HepG2 (cell line): Measurements from ENCODE around the gene SYPL1. TPM values are rescaled to one million over a fixed set of nuclear protein-coding genes. Genes with fewer than 3 reads are reported as not detected.

ENCODE experiments used
- ATAC-seq: fragments of 200-7000 bp; cut with Tn5 transposase; 3 replicates; pipeline ENCODE4 v1.9.1; 2020; ENCODE audit warnings: mild to moderate bottlenecking, moderate library complexity
- BruUV-seq: library from RNA; stranded (reverse); fragments of 400-500 nt; replicated peaks from 2 replicates; lab custom pipeline; 2021; lab: Mats Ljungman, UMichigan
- CTCF ChIA-PET: fragments of 300-600 bp; formaldehyde crosslinking; extraction: SDS; loops from one replicate; lab custom pipeline; 2021; ENCODE audit warnings: low total read pairs, inconsistent platforms, low intra/inter-chr PET ratio; lab: Yijun Ruan, JAX
- POLR2A ChIA-PET: fragments of 350-600 bp; sonication (Branson Sonifier 250); formaldehyde crosslinking; loops from one replicate; lab custom pipeline; 2020; ENCODE audit warnings: antibody characterized with exemption, inconsistent platforms; lab: Yijun Ruan, JAX
- DNase-seq: peaks from one replicate; pipeline ENCODE4 v3.0.0-alpha.2; 2015; ENCODE audit warnings: low spot score
- FAIRE-seq: peaks from 3 replicates; lab custom pipeline; 2011; peaks lifted over from hg19 to GRCh38; lab: Jason Lieb, UNC
- H2AFZ ChIP-seq: one replicate; pipeline ENCODE4 v1.6.1; 2011; ENCODE audit warnings: low read length, inconsistent platforms
- H3K27ac ChIP-seq: fragments of 300-600 bp; 3 replicates; pipeline ENCODE4 v1.8.0; 2011; ENCODE audit warnings: mixed run types, mild to moderate bottlenecking, mixed read lengths, low read length, inconsistent platforms; ENCODE audit not compliant: insufficient read depth; ENCODE audit errors: extremely low read length
- H3K27me3 ChIP-seq, 2 experiments: fragments of 200-600 bp in 1 of 2; 2 replicates in 1 of 2; 3 replicates in 1 of 2; pipeline versions ENCODE4 v1.6.0 to v1.8.0; 2011; ENCODE audit warnings: low read length in 2 of 2, mild to moderate bottlenecking in 2 of 2, moderate library complexity in 2 of 2, inconsistent platforms in 1 of 2; ENCODE audit not compliant: insufficient read depth in 2 of 2, control insufficient read depth in 1 of 2
- H3K36me3 ChIP-seq, 2 experiments: fragments of 200-600 bp in 1 of 2; replicated peaks in 1 of 2; 2 replicates in 1 of 2; 3 replicates in 1 of 2; pipeline versions ENCODE4 v1.5.1 to v1.8.0; 2011; ENCODE audit warnings: low read length in 2 of 2, inconsistent platforms in 1 of 2; ENCODE audit not compliant: insufficient read depth in 2 of 2, control insufficient read depth in 1 of 2
- H3K4me1 ChIP-seq: 2 replicates; pipeline ENCODE4 v1.5.1; 2012; ENCODE audit warnings: low read length, inconsistent platforms; ENCODE audit not compliant: insufficient read depth
- H3K4me2 ChIP-seq: 2 replicates; pipeline ENCODE4 v1.6.0; 2011; ENCODE audit warnings: low read depth, low read length, inconsistent platforms
- H3K4me3 ChIP-seq, 3 experiments: fragments of 200-600 bp in 1 of 3; sonication (generic), shearing (Covaris generic) in 1 of 3; replicated peaks in 1 of 3; 2 replicates each; pipeline ENCODE4 v1.5.1; 2011 to 2016; ENCODE audit warnings: low read length in 3 of 3, inconsistent platforms in 2 of 3, low read depth in 2 of 3, mild to moderate bottlenecking in 2 of 3, control low read depth in 1 of 3, mixed read lengths in 1 of 3; ENCODE audit not compliant: insufficient read depth in 1 of 3
- H3K79me2 ChIP-seq: one replicate; pipeline ENCODE4 v1.6.1; 2011; ENCODE audit warnings: low read length, inconsistent platforms; ENCODE audit not compliant: insufficient read depth
- H3K9ac ChIP-seq: 2 replicates; pipeline ENCODE4 v1.6.0; 2011; ENCODE audit warnings: mild to moderate bottlenecking, low read depth, low read length, inconsistent platforms; ENCODE audit not compliant: insufficient read depth
- H3K9me3 ChIP-seq: 2 replicates; pipeline ENCODE4 v1.5.1; 2012; ENCODE audit warnings: mild to moderate bottlenecking, low read length
- H4K20me1 ChIP-seq: 2 replicates; pipeline ENCODE4 v1.6.0; 2011; ENCODE audit warnings: inconsistent platforms, mild to moderate bottlenecking, low read length, moderate library complexity; ENCODE audit not compliant: insufficient read depth
- CCAR2 ChIP-seq: fragments of 200-400 bp; formaldehyde crosslinking; optimal IDR thresholded peaks from 2 replicates; pipeline ENCODE3; 2018; ENCODE audit warnings: low read depth, mild to moderate bottlenecking, low read length, moderate library complexity
- RELA ChIP-seq: sonication (generic); formaldehyde crosslinking; IDR thresholded peaks from 2 replicates; pipeline ENCODE4 v1.4.0; 2020; ENCODE audit warnings: missing genetic modification reagents
- SRY ChIP-seq: sonication (generic); formaldehyde crosslinking; IDR thresholded peaks from 2 replicates; pipeline ENCODE4 v1.8.0; 2022; ENCODE audit warnings: mild to moderate bottlenecking, missing genetic modification reagents
- ZNF232 ChIP-seq: sonication (generic); formaldehyde crosslinking; IDR thresholded peaks from 2 replicates; pipeline ENCODE4 v1.4.0; 2020; ENCODE audit warnings: missing genetic modification reagents, borderline replicate concordance
- WGBS: methylation state at CpG from one replicate; pipeline ENCODE4 v1.1.6; 2017; ENCODE audit warnings: low lambda C conversion rate; 5-methylcytosine and 5-hydroxymethylcytosine counted together
- in situ Hi-C: cut with HindIII; loops from 2 replicates; pipeline ENCODE4 v1.10.0; 2017; ENCODE audit warnings: low pct_unique_long_range_greater_than_20kb; ENCODE audit not compliant: extremely low pct_ligation_motif_present
- intact Hi-C: fragments of 100-400 bp; cut with micrococcal nuclease; formaldehyde crosslinking; loops from one replicate; pipeline ENCODE4 v1.10.0; 2022; ENCODE audit not compliant: unreplicated experiment
- polyA plus RNA-seq, 8 experiments: library from polyadenylated mRNA; depleted of rRNA in 3 of 8; stranded (reverse) in 7 of 8; unstranded in 1 of 8; fragments of >200 nt; fragmentation: Illumina TruSeq in 4 of 8; extraction: Trizol in 4 of 8; gene quantifications; 2 replicates each; pipeline versions ENCODE4 v1.2.1 to v1.2.3, GENCODE V29; 2011 to 2016; ENCODE audit warnings: low read depth in 4 of 8, missing spikeins in 1 of 8, mixed read lengths in 1 of 8; ENCODE audit not compliant: insufficient read depth in 1 of 8
- total RNA-seq, 5 experiments: library from RNA; depleted of rRNA; stranded (reverse); fragments of >200 nt; fragmentation: Illumina TruSeq; extraction: Trizol; gene quantifications; 2 replicates each; pipeline ENCODE4 v1.2.3, GENCODE V29; 2016; ENCODE audit warnings: low read depth in 1 of 5
- TF ChIP-seq, protein P1 (sequence below): IDR thresholded peaks from 2 replicates; pipeline ENCODE4 v1.6.1; 2016; ENCODE audit warnings: control low read depth
- TF ChIP-seq, protein P2 (sequence below): sonication (generic); formaldehyde crosslinking; IDR thresholded peaks from 2 replicates; pipeline ENCODE4 v1.4.0; 2020; ENCODE audit warnings: missing genetic modification reagents, borderline replicate concordance
- TF ChIP-seq, protein P3 (sequence below): IDR thresholded peaks from 2 replicates; pipeline ENCODE4 v1.6.1; 2016; ENCODE audit warnings: mild to moderate bottlenecking
- TF ChIP-seq, protein P4 (sequence below): sonication (generic); formaldehyde crosslinking; IDR thresholded peaks from 2 replicates; pipeline ENCODE4 v1.4.0; 2020; ENCODE audit warnings: missing genetic modification reagents

Gene SYPL1
- total and polyA plus RNA-seq, 2 of the 13 experiments (the other 11 are each of a cell fraction or from before 2014, with no cell fraction given) = 27.5 to 40.2 TPM

DNA sequence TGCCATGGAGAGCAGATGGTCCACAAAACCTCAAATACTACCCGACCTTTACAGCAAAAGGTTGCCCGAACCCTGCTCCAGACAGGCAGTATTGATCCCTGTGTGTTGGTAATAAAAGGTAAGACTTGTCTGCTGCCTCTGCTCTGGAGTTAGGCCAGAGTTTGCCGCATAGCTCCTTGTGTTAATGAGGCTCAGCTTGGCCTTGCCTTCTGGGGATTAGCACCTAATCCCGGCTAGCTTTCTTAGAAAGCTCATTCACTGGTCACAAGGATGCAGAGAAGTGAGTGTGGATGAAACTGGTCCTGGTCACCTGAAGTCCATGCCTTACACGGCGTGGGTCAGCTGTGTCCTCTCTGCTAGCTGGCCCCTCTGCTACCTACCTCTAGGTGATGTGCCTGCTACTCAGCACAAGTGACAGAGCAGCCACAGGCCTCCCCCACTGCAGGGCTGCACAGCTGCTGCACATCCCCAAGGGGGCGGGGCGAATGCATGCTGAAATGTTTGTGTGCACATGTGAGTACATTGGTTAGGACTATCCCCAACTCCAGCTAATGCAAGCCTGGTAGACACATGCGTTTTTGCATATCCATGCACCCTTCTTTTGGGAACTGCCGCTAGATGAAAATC, 31.7 kb upstream of the SYPL1 start:
- Histone ChIP-seq H3K4me1 (no peaks in the 10 kb centered on the region), H3K79me2 (no peaks in the 10 kb centered on the region), H4K20me1 (no peaks in the 10 kb centered on the region), H3K9me3 (no peaks in the 10 kb centered on the region), H3K9ac (no peak overlapping the region), H3K27ac (no peak overlapping the region), H2AFZ (no peak overlapping the region), H3K36me3 (no peaks in the 10 kb centered on the region), H3K27me3 (peaks cover 0 to 34% of the 10 kb centered on the region in 2 experiments; a peak in 2 of 5 replicates), H3K4me2 (no peak overlapping the region), H3K4me3 (no peak overlapping the region)
- TF ChIP-seq RELA (CRISPR knock-in tag) = no peak
- TF ChIP-seq, protein P1, sequence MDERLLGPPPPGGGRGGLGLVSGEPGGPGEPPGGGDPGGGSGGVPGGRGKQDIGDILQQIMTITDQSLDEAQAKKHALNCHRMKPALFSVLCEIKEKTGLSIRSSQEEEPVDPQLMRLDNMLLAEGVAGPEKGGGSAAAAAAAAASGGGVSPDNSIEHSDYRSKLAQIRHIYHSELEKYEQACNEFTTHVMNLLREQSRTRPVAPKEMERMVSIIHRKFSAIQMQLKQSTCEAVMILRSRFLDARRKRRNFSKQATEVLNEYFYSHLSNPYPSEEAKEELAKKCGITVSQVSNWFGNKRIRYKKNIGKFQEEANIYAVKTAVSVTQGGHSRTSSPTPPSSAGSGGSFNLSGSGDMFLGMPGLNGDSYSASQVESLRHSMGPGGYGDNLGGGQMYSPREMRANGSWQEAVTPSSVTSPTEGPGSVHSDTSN (CRISPR knock-in tag) = no peak
- BruUV-seq = no TSS peak
- DNase-seq (no peak), FAIRE-seq (no peak), ATAC-seq (peak; percentile 47)
- intact Hi-C loops = no loop called here
- 35% methylated on average over 5 of the region's 10 CpGs for WGBS
- CTCF ChIA-PET = no interaction called here
- in situ Hi-C loops = no loop called here
- POLR2A ChIA-PET = no interaction called here

DNA sequence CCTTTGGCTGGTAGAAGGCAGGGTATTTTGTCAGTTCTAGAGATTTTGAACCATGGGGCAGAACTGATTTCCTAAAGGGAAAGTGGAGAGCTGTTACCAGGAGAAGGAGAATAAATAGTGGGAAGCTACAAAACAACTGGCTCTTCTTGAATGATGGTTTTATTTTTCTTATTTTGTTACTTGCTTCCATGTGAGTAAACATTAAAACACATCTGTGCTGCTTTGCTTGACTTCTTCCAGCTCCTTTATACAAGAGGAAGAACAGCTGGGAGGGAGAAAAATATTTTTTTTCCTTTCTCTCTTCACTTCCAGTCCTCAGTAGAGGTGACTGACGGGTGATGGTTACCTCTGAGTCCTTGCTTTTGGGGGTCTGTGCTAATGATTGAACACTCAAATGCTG, 30.0 kb upstream of the SYPL1 start:
- no TSS peak for BruUV-seq
- in situ Hi-C loops = no loop called here
- intact Hi-C loops = no loop called here
- TF ChIP-seq ZNF232 (CRISPR knock-in tag) (no peak), SRY (CRISPR knock-in tag) (no peak), CCAR2 (no peak)
- TF ChIP-seq, protein P2, sequence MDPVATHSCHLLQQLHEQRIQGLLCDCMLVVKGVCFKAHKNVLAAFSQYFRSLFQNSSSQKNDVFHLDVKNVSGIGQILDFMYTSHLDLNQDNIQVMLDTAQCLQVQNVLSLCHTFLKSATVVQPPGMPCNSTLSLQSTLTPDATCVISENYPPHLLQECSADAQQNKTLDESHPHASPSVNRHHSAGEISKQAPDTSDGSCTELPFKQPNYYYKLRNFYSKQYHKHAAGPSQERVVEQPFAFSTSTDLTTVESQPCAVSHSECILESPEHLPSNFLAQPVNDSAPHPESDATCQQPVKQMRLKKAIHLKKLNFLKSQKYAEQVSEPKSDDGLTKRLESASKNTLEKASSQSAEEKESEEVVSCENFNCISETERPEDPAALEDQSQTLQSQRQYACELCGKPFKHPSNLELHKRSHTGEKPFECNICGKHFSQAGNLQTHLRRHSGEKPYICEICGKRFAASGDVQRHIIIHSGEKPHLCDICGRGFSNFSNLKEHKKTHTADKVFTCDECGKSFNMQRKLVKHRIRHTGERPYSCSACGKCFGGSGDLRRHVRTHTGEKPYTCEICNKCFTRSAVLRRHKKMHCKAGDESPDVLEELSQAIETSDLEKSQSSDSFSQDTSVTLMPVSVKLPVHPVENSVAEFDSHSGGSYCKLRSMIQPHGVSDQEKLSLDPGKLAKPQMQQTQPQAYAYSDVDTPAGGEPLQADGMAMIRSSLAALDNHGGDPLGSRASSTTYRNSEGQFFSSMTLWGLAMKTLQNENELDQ (CRISPR knock-in tag) = no peak
- TF ChIP-seq, protein P3, sequence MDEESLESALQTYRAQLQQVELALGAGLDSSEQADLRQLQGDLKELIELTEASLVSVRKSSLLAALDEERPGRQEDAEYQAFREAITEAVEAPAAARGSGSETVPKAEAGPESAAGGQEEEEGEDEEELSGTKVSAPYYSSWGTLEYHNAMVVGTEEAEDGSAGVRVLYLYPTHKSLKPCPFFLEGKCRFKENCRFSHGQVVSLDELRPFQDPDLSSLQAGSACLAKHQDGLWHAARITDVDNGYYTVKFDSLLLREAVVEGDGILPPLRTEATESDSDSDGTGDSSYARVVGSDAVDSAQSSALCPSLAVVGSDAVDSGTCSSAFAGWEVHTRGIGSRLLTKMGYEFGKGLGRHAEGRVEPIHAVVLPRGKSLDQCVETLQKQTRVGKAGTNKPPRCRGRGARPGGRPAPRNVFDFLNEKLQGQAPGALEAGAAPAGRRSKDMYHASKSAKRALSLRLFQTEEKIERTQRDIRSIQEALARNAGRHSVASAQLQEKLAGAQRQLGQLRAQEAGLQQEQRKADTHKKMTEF (CRISPR knock-in tag) = no peak
- TF ChIP-seq, protein P4, sequence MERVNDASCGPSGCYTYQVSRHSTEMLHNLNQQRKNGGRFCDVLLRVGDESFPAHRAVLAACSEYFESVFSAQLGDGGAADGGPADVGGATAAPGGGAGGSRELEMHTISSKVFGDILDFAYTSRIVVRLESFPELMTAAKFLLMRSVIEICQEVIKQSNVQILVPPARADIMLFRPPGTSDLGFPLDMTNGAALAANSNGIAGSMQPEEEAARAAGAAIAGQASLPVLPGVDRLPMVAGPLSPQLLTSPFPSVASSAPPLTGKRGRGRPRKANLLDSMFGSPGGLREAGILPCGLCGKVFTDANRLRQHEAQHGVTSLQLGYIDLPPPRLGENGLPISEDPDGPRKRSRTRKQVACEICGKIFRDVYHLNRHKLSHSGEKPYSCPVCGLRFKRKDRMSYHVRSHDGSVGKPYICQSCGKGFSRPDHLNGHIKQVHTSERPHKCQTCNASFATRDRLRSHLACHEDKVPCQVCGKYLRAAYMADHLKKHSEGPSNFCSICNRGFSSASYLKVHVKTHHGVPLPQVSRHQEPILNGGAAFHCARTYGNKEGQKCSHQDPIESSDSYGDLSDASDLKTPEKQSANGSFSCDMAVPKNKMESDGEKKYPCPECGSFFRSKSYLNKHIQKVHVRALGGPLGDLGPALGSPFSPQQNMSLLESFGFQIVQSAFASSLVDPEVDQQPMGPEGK (CRISPR knock-in tag) = no peak

More for the DNA sequence above, 30.0 kb upstream of the SYPL1 start:
- Histone ChIP-seq H3K9ac (no peak overlapping the region), H3K4me1 (no peaks in the 10 kb centered on the region), H3K27ac (no peak overlapping the region), H3K27me3 (peaks cover 0 to 34% of the 10 kb centered on the region in 2 experiments; a peak in 2 of 5 replicates), H4K20me1 (no peaks in the 10 kb centered on the region), H3K4me3 (no peak overlapping the region), H2AFZ (no peak overlapping the region), H3K9me3 (no peaks in the 10 kb centered on the region), H3K79me2 (no peaks in the 10 kb centered on the region), H3K4me2 (no peak overlapping the region), H3K36me3 (no peaks in the 10 kb centered on the region)
- no peak for ATAC-seq
- CTCF ChIA-PET = no interaction called here
- POLR2A ChIA-PET = no interaction called here
- 5% methylated on average over 1 of the region's 1 CpG for WGBS
- DNase-seq = no peak
- FAIRE-seq = no peak
